IMR-90 (cell line): ENCODE measurements around the gene FEM1B. TPM values are rescaled to one million over a fixed set of nuclear protein-coding genes. Genes with fewer than 3 reads are reported as not detected.

Experiments
- ATAC-seq: fragments of 200-7000 bp; cut with Tn5 transposase; 2 replicates; pipeline ENCODE4 v1.9.1; 2020; ENCODE audit warnings: low read depth, mild to moderate bottlenecking, moderate library complexity
- BruUV-seq: library from RNA; stranded (reverse); fragments of 400-500 nt; replicated peaks from 2 replicates; lab custom pipeline; 2021; lab: Mats Ljungman, UMichigan
- CTCF ChIA-PET: fragments of 300-600 bp; formaldehyde crosslinking; extraction: SDS; loops from one replicate; lab custom pipeline; 2021; ENCODE audit warnings: antibody characterized with exemption; lab: Yijun Ruan, JAX
- POLR2A ChIA-PET: fragments of 300-600 bp; sonication (Branson Sonifier 250); formaldehyde crosslinking; loops from one replicate; lab custom pipeline; 2022; ENCODE audit warnings: antibody characterized with exemption; ENCODE audit not compliant: unreplicated experiment; lab: Charles Lee
- DNase-seq: peaks from one replicate; pipeline ENCODE4 v3.0.0; 2013
- H2AFZ ChIP-seq: replicated peaks from 2 replicates; pipeline ENCODE3; 2013; ENCODE audit warnings: low read length, mild to moderate bottlenecking; ENCODE audit not compliant: poor library complexity
- H2AK5ac ChIP-seq: 2 replicates; pipeline ENCODE4 v1.6.1; 2013; ENCODE audit warnings: low read depth, low read length, inconsistent platforms
- H2AK9ac ChIP-seq: replicated peaks from 2 replicates; pipeline ENCODE3; 2013; ENCODE audit warnings: mild to moderate bottlenecking, low read depth, low read length, moderate library complexity; ENCODE audit not compliant: poor library complexity
- H2BK120ac ChIP-seq: 2 replicates; pipeline ENCODE4 v1.6.1; 2013; ENCODE audit warnings: low read depth, low read length, inconsistent platforms
- H2BK15ac ChIP-seq: 3 replicates; pipeline ENCODE4 v1.6.1; 2013; ENCODE audit warnings: low read depth, low read length, inconsistent platforms
- H2BK20ac ChIP-seq: 2 replicates; pipeline ENCODE4 v1.6.1; 2013; ENCODE audit warnings: low read depth, mild to moderate bottlenecking, inconsistent platforms, low read length, moderate library complexity
- H2BK5ac ChIP-seq: 2 replicates; pipeline ENCODE4 v1.6.1; 2013; ENCODE audit warnings: mild to moderate bottlenecking, low read depth, low read length, inconsistent platforms; ENCODE audit not compliant: poor library complexity, severe bottlenecking
- H3K14ac ChIP-seq: replicated peaks from 2 replicates; pipeline ENCODE4 v1.6.1; 2013; ENCODE audit warnings: low read depth, low read length, inconsistent platforms
- H3K18ac ChIP-seq: 2 replicates; pipeline ENCODE4 v1.6.1; 2013; ENCODE audit warnings: low read depth, low read length, control low read depth
- H3K23ac ChIP-seq: 2 replicates; pipeline ENCODE4 v1.6.1; 2013; ENCODE audit warnings: low read depth, low read length, inconsistent platforms
- H3K27ac ChIP-seq: 2 replicates; pipeline ENCODE4 v1.5.1; 2013; ENCODE audit warnings: mild to moderate bottlenecking, control low read depth, low read length; ENCODE audit not compliant: insufficient read depth
- H3K27me3 ChIP-seq: 2 replicates; pipeline ENCODE4 v1.6.1; 2013; ENCODE audit warnings: low read length; ENCODE audit not compliant: control insufficient read depth, insufficient read depth
- H3K36me3 ChIP-seq: 2 replicates; pipeline ENCODE4 v1.6.1; 2013; ENCODE audit warnings: low read length, mixed read lengths; ENCODE audit not compliant: control insufficient read depth, insufficient read depth
- H3K4ac ChIP-seq: 2 replicates; pipeline ENCODE4 v1.6.1; 2013; ENCODE audit warnings: low read depth, low read length, inconsistent platforms
- H3K4me1 ChIP-seq: 2 replicates; pipeline ENCODE4 v1.6.1; 2013; ENCODE audit warnings: low read length, mixed read lengths; ENCODE audit not compliant: control insufficient read depth, insufficient read depth
- H3K4me2 ChIP-seq: 2 replicates; pipeline ENCODE4 v1.6.1; 2013; ENCODE audit warnings: low read depth, mild to moderate bottlenecking, control low read depth, low read length, moderate library complexity
- H3K4me3 ChIP-seq: 2 replicates; pipeline ENCODE4 v1.5.1; 2013; ENCODE audit warnings: low read depth, mild to moderate bottlenecking, control low read depth, low read length, moderate library complexity; ENCODE audit not compliant: insufficient read depth
- H3K56ac ChIP-seq: 2 replicates; pipeline ENCODE4 v1.6.1; 2013; ENCODE audit warnings: low read length, inconsistent platforms; ENCODE audit not compliant: insufficient read depth; ENCODE audit errors: extremely low read depth
- H3K79me1 ChIP-seq, 2 experiments: 2 replicates each; pipeline ENCODE4 v1.6.1; 2013; ENCODE audit warnings: low read length in 2 of 2, inconsistent platforms in 1 of 2, low read depth in 1 of 2
- H3K9ac ChIP-seq: 2 replicates; pipeline ENCODE4 v1.6.1; 2013; ENCODE audit warnings: low read depth, low read length, control low read depth
- H3K9me1 ChIP-seq: 2 replicates; pipeline ENCODE4 v1.6.1; 2013; ENCODE audit warnings: low read length, inconsistent platforms; ENCODE audit not compliant: insufficient read depth
- H3K9me3 ChIP-seq: 2 replicates; pipeline ENCODE4 v1.6.1; 2013; ENCODE audit warnings: low read length; ENCODE audit not compliant: control insufficient read depth, insufficient read depth
- H4K20me1 ChIP-seq: 2 replicates; pipeline ENCODE4 v1.6.1; 2013; ENCODE audit warnings: low read length, inconsistent platforms; ENCODE audit not compliant: insufficient read depth
- H4K5ac ChIP-seq: 2 replicates; pipeline ENCODE4 v1.6.1; 2013; ENCODE audit warnings: mild to moderate bottlenecking, low read depth, low read length, control low read depth
- H4K8ac ChIP-seq, 2 experiments: 2 replicates each; pipeline ENCODE4 v1.6.1; 2013; ENCODE audit warnings: low read depth in 2 of 2, low read length in 2 of 2, control low read depth in 1 of 2, inconsistent platforms in 1 of 2
- H4K91ac ChIP-seq: 2 replicates; pipeline ENCODE4 v1.6.1; 2013; ENCODE audit warnings: low read depth, low read length, inconsistent platforms; ENCODE audit not compliant: insufficient read depth
- BHLHE40 ChIP-seq: fragments of 150-350 bp; IDR thresholded peaks from 2 replicates; pipeline ENCODE4 v1.6.1; 2016; ENCODE audit warnings: mild to moderate bottlenecking, low read depth, low read length
- CHD1 ChIP-seq: IDR thresholded peaks from 2 replicates; pipeline ENCODE4 v1.6.1; 2012; ENCODE audit warnings: low read depth, low read length, improper control_type of control experiment
- FOS ChIP-seq: fragments of 150-350 bp; IDR thresholded peaks from 2 replicates; pipeline ENCODE4 v1.6.1; 2016; ENCODE audit warnings: low read depth, low read length
- MAFK ChIP-seq: IDR thresholded peaks from 2 replicates; pipeline ENCODE4 v1.6.1; 2012; ENCODE audit warnings: low read depth, low read length, improper control_type of control experiment
- MXI1 ChIP-seq: IDR thresholded peaks from 2 replicates; pipeline ENCODE4 v1.6.1; 2012; ENCODE audit warnings: low read depth, mild to moderate bottlenecking, low read length, moderate library complexity, borderline replicate concordance
- NFE2L2 ChIP-seq: fragments of 150-350 bp; IDR thresholded peaks from 2 replicates; pipeline ENCODE4 v1.6.1; 2016; ENCODE audit warnings: low read depth, mild to moderate bottlenecking, low read length
- RAD21 ChIP-seq: IDR thresholded peaks from 2 replicates; pipeline ENCODE4 v1.6.1; 2012; ENCODE audit warnings: low read length, improper control_type of control experiment
- RFX5 ChIP-seq: IDR thresholded peaks from 2 replicates; pipeline ENCODE4 v1.8.0; 2012; ENCODE audit warnings: low read depth, mild to moderate bottlenecking, low read length, moderate library complexity
- USF2 ChIP-seq: fragments of 150-350 bp; IDR thresholded peaks from 2 replicates; pipeline ENCODE4 v1.6.1; 2017; ENCODE audit warnings: mild to moderate bottlenecking, antibody characterized with exemption, low read length, low read depth
- WGBS, 2 experiments: methylation state at CpG; one replicate each; pipeline versions ENCODE4 v1.1.5 to v1.1.7; 2013; ENCODE audit warnings: missing lambda C conversion rate in 2 of 2; ENCODE audit not compliant: insufficient read length in 1 of 2; ENCODE audit errors: extremely low coverage in 2 of 2; 5-methylcytosine and 5-hydroxymethylcytosine counted together
- dilution Hi-C: fragments of 300-500 bp; cut with HindIII; formaldehyde crosslinking; loops from one replicate; pipeline ENCODE4 v1.14.3; 2018; ENCODE audit warnings: low sequenced_read_pairs; ENCODE audit not compliant: unreplicated experiment
- in situ Hi-C: fragments of 300-500 bp; cut with MboI; formaldehyde crosslinking; loops from 3 replicates; pipeline ENCODE4 v1.14.3; 2019; ENCODE audit warnings: low sequenced_read_pairs, inconsistent platforms, mixed read lengths
- intact Hi-C: fragments of 100-400 bp; cut with micrococcal nuclease; formaldehyde crosslinking; loops from 2 replicates; pipeline ENCODE4 v1.10.0; 2022
- polyA plus RNA-seq, 3 experiments: library from polyadenylated mRNA; depleted of rRNA; stranded (reverse); fragments of >200 nt; gene quantifications; 2 replicates each; pipeline ENCODE4 v1.2.3, GENCODE V29; 2012; ENCODE audit warnings: low replicate concordance in 1 of 3
- total RNA-seq: library from RNA; depleted of rRNA; stranded (reverse); fragments of >200 nt; gene quantifications from 2 replicates; pipeline ENCODE4 v1.2.3, GENCODE V29; 2012
- TF ChIP-seq, protein P1 (sequence below): fragments of 150-350 bp; IDR thresholded peaks from 2 replicates; pipeline ENCODE4 v1.6.1; 2016; ENCODE audit warnings: low read depth, mild to moderate bottlenecking, low read length, moderate library complexity, borderline replicate concordance

The FEM1B gene
- total and polyA plus RNA-seq, 2 of the 4 experiments (the other 2 are of a cell fraction), result 16.9 to 51.4 TPM

DNA sequence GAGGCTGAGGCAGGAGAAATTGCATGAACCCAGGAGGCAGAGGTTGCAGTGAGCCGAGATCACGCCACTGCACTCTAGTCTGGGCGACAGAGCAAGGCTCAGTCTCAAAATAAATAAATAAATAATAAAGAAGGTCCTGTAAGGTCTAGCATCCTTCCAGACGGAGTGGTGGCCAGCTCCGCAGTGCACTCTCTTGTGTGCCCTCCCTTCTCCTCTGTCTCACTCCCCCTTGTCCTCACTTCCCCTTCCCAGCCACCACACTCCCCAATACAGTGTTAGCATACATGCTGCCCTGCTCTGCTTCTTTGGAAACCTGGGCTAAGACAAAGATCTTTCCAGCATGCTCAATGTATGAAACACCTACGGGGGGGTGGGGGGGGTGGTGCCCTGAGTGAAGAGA lies 44.6 kb upstream of the FEM1B start:
- no peaks in the 10 kb centered on the region for H3K9me3 ChIP-seq
- no peaks in the 10 kb centered on the region for H3K27me3 ChIP-seq
- in situ Hi-C loops, result no loop called here
- intact Hi-C loops, result no loop called here
- dilution Hi-C loops, result no loop called here
- H3K4me2 ChIP-seq, result no peak overlapping the region
- no peak overlapping the region for H3K9ac ChIP-seq
- H2BK20ac ChIP-seq, result no peak overlapping the region
- ChIA-PET CTCF (no interaction called here), POLR2A (no interaction called here)
- H3K23ac ChIP-seq, result no peak overlapping the region
- DNase-seq (no peak), ATAC-seq (no peak)
- H4K91ac ChIP-seq, result no peak overlapping the region
- H4K20me1 ChIP-seq, result peaks cover 6% of the 10 kb centered on the region; the same call in 1 of the 2 replicates
- no TSS peak for BruUV-seq
- no peak overlapping the region for H3K4me3 ChIP-seq
- H4K5ac ChIP-seq, result no peak overlapping the region
- peaks cover 12% of the 10 kb centered on the region for H3K9me1 ChIP-seq
- H2AK5ac ChIP-seq, result no peak overlapping the region
- no peak overlapping the region for H3K56ac ChIP-seq
- H3K79me1 ChIP-seq, result peaks cover 6 to 12% of the 10 kb centered on the region in 2 experiments
- H3K18ac ChIP-seq, result no peak overlapping the region
- no peak overlapping the region for H3K14ac ChIP-seq
- H3K36me3 ChIP-seq, result no peaks in the 10 kb centered on the region
- H4K8ac ChIP-seq, result no peak overlapping the region
- no peak overlapping the region for H3K4ac ChIP-seq
- H3K4me1 ChIP-seq, result peaks cover 6% of the 10 kb centered on the region
- no peak overlapping the region for H3K27ac ChIP-seq
- no CpG with 5 or more reads among the region's 6 CpGs for WGBS, 2 experiments
- no peak overlapping the region for H2AK9ac ChIP-seq
- no peak overlapping the region for H2BK15ac ChIP-seq
- H2BK120ac ChIP-seq, result no peak overlapping the region
- TF ChIP-seq, protein P1, sequence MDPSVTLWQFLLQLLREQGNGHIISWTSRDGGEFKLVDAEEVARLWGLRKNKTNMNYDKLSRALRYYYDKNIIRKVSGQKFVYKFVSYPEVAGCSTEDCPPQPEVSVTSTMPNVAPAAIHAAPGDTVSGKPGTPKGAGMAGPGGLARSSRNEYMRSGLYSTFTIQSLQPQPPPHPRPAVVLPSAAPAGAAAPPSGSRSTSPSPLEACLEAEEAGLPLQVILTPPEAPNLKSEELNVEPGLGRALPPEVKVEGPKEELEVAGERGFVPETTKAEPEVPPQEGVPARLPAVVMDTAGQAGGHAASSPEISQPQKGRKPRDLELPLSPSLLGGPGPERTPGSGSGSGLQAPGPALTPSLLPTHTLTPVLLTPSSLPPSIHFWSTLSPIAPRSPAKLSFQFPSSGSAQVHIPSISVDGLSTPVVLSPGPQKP, result no peak
- TF ChIP-seq MAFK, result no peak
- no peak for TF ChIP-seq MXI1
- TF ChIP-seq RFX5, result no peak
- TF ChIP-seq USF2, result no peak
- TF ChIP-seq FOS, result no peak
- no peak for TF ChIP-seq BHLHE40
- no peak for TF ChIP-seq CHD1
- no peak for TF ChIP-seq RAD21
- no peak for TF ChIP-seq NFE2L2
- H2BK5ac ChIP-seq, result no peak overlapping the region
- H2AFZ ChIP-seq, result no peak overlapping the region
